ENCODE measurements around the gene GRM5.

- TF ChIP-seq POLR2AphosphoS5 (IDR thresholded peaks at IDR 0.05; ENCODE audit: low read depth, low read length) (no peak), TAF1 (IDR thresholded peaks at IDR 0.05; ENCODE audit: borderline replicate concordance, low read depth, low read length) (no peak), POLR2A (IDR thresholded peaks at IDR 0.05; ENCODE audit: low read depth, low read length) (no peak)
Observed at GRCh38 chr11:88501541-88501940, 564.2 kb downstream of the GRM5 start.
